D721Med (cell line): ENCODE data around the gene FBXO3.
"Not testable (repeated sequence)": the region's sequence is repeated elsewhere in the genome, so short reads cannot be mapped to it uniquely, and the experiment has no call there.

Experiments used
- DNase-seq: peaks from one replicate; pipeline ENCODE4 v3.0.0; 2011; ENCODE audit warnings: low spot score; ENCODE audit not compliant: insufficient read length
- FAIRE-seq: peaks from 2 replicates; lab custom pipeline; 2011; peaks lifted over from hg19 to GRCh38; lab: Jason Lieb, UNC
- TF ChIP-seq, protein P1 (sequence below): IDR thresholded peaks from 2 replicates; pipeline ENCODE4 v1.5.1; 2012; ENCODE audit warnings: mild to moderate bottlenecking, control low read depth; ENCODE audit not compliant: insufficient read depth; ENCODE audit errors: missing control alignments

The FBXO3 gene

GRCh38 chr11:33735271-33736147 is 38.8 kb downstream of the FBXO3 start:
- TF ChIP-seq, protein P1, sequence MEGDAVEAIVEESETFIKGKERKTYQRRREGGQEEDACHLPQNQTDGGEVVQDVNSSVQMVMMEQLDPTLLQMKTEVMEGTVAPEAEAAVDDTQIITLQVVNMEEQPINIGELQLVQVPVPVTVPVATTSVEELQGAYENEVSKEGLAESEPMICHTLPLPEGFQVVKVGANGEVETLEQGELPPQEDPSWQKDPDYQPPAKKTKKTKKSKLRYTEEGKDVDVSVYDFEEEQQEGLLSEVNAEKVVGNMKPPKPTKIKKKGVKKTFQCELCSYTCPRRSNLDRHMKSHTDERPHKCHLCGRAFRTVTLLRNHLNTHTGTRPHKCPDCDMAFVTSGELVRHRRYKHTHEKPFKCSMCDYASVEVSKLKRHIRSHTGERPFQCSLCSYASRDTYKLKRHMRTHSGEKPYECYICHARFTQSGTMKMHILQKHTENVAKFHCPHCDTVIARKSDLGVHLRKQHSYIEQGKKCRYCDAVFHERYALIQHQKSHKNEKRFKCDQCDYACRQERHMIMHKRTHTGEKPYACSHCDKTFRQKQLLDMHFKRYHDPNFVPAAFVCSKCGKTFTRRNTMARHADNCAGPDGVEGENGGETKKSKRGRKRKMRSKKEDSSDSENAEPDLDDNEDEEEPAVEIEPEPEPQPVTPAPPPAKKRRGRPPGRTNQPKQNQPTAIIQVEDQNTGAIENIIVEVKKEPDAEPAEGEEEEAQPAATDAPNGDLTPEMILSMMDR, result no peak
- DNase-seq, result no peak
- FAIRE-seq, result no peak

GRCh38 chr11:33734441-33735270 is 39.7 kb downstream of the FBXO3 start:
- FAIRE-seq (no peak), DNase-seq (no peak)
- TF ChIP-seq, protein P1, result no peak

DNA sequence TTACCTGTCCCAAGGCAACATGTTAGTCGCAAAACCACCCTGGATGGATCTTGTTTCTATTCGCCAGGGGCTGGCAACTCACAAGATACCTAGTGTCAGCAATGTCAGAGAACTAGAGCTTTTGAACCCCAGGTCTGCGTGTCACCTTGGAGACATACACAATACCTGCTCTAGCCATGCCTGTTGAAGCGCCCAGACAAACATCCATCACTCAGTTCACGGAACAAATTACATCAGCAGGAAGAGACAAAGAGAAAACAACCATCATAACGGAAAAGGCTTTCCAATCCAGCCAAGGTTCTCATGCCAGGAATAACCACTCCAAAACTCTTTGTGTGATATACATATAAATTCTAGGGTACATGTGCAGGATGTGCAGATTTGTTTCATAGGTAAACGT is 40.3 kb downstream of the FBXO3 start:
- TF ChIP-seq, protein P1, result no peak
- no peak for DNase-seq
- no peak for FAIRE-seq

DNA sequence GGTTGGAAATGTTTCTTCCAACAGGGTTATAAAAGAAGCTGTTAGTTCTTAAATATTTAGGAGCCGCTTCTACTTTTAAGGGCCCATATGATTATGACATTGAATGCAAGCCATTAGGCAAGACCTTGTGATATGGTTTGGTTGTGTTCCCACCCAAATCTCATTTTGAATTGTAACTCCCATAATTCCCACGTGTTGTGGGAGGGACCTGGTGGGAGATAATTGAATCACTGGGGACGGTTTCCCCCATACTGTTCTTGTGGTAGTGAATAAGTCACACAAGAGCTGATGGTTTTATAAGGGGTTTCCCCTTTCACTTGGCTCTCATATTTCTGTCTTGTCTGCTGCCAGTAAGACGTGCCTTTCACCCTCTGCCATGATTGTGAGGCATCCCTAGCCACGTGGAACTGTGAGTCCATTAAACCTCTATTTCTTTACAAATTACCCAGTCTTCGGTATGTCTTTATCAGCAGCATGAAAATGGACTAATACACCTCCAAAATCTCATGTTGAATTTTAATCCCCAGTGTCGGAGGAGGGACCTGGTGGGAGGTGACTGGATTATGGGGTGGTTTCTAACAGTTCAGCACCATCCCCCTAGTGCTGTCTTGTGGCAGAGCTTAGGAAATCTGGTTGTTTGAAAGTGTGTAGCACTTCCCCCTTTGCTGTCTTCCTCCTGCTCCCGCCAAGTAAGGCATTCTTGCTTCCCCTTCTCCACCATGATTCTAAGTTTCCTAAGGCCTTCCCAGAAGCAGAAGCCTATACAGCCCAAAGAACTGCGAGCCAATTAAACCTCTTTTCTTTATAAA is 42.4 kb downstream of the FBXO3 start:
- FAIRE-seq (no peak), DNase-seq (no peak)
- TF ChIP-seq, protein P1, result no peak

DNA sequence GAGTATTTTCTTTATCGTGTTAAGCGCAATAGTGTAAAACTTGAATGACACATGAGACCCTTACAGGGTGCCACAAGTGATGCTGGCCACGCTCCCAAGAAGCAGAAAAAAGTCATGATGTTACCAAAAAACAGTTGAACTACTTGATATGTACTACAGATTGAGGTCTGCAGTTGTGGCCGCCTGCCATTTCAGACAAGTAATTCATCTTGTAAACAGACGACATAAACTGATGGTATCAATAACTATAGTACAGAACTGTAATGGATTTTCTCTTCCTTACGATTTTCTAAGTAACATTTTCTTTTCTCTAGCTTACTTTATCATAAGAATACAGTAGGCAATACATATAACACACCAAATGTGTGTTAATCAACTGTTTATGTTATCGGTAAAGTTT is 43.6 kb downstream of the FBXO3 start:
- DNase-seq, result no peak
- no peak for FAIRE-seq
- TF ChIP-seq, protein P1, result no peak

GRCh38 chr11:33729072-33729664 is 45.2 kb downstream of the FBXO3 start:
- not testable (repeated sequence) for FAIRE-seq, DNase-seq

DNA sequence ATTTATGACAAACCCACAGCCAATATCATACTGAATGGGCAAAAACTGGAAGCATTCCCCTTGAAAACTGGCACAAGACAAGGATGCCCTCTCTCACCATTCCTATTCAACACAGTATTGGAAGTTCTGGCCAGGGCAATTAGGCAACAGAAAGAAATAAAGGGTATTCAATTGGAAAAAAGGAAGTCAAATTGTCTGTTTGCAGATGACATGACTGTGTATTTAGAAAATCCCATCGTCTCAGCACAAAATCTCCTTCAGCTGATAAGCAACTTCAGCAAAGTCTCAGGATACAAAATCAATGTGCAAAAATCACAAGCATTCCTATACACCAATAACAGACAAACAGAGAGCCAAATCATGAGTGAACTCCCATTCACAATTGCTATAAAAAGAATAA is 46.8 kb downstream of the FBXO3 start:
- DNase-seq, FAIRE-seq: not testable (repeated sequence)
